A673 (cell line): ENCODE results near the gene PHF20. TPM values are rescaled to one million over a fixed set of nuclear protein-coding genes. Genes with fewer than 3 reads are reported as not detected.

Experiments
- BruUV-seq: library from RNA; stranded (reverse); fragments of 400-500 nt; replicated peaks from 2 replicates; lab custom pipeline; 2021; lab: Mats Ljungman, UMichigan
- CTCF ChIA-PET: fragments of 300-600 bp; sonication (Branson Sonifier 250); formaldehyde crosslinking; loops from one replicate; lab custom pipeline; 2022; ENCODE audit warnings: antibody characterized with exemption; lab: Charles Lee
- POLR2A ChIA-PET: fragments of 300-600 bp; sonication (Branson Sonifier 250); formaldehyde crosslinking; loops from one replicate; lab custom pipeline; 2022; ENCODE audit warnings: antibody characterized with exemption; ENCODE audit not compliant: low non-redundant PET; lab: Charles Lee
- DNase-seq: peaks from one replicate; pipeline ENCODE4 v3.0.0-alpha.2; 2015; ENCODE audit warnings: low spot score
- H3K27ac ChIP-seq: fragments of 200-600 bp; sonication (generic); 2 replicates; pipeline ENCODE4 v1.5.1; 2016; ENCODE audit warnings: mixed run types, low read depth, mild to moderate bottlenecking, mixed read lengths, antibody characterized with exemption, low read length; ENCODE audit not compliant: poor library complexity, severe bottlenecking
- H3K27me3 ChIP-seq: fragments of 200-600 bp; sonication (generic); replicated peaks from 2 replicates; pipeline ENCODE4 v1.6.1; 2017; ENCODE audit warnings: mixed run types, low read depth, mild to moderate bottlenecking, mixed read lengths, antibody characterized with exemption, low read length; ENCODE audit not compliant: insufficient read depth, poor library complexity
- H3K36me3 ChIP-seq: fragments of 200-600 bp; sonication (generic); 2 replicates; pipeline ENCODE4 v1.6.1; 2016; ENCODE audit warnings: mixed run types, mild to moderate bottlenecking, mixed read lengths, antibody characterized with exemption, low read length; ENCODE audit not compliant: insufficient read depth, poor library complexity, severe bottlenecking
- H3K4me1 ChIP-seq: fragments of 200-600 bp; sonication (generic); 2 replicates; pipeline ENCODE4 v1.6.1; 2017; ENCODE audit warnings: mixed run types, mild to moderate bottlenecking, mixed read lengths, antibody characterized with exemption, low read length; ENCODE audit not compliant: insufficient read depth, poor library complexity, severe bottlenecking
- H3K4me3 ChIP-seq: fragments of 200-600 bp; sonication (generic); 2 replicates; pipeline ENCODE4 v1.5.1; 2016; ENCODE audit warnings: low read depth, mixed run types, mild to moderate bottlenecking, mixed read lengths, low read length; ENCODE audit not compliant: poor library complexity, severe bottlenecking
- H3K9me3 ChIP-seq: fragments of 200-600 bp; sonication (generic); 2 replicates; pipeline ENCODE4 v1.6.1; 2016; ENCODE audit warnings: mixed run types, low read depth, mild to moderate bottlenecking, mixed read lengths, antibody characterized with exemption, low read length; ENCODE audit not compliant: poor library complexity, severe bottlenecking
- CTCF ChIP-seq: fragments of 300-800, 200-600 bp; sonication (generic); conservative IDR thresholded peaks from 2 replicates; pipeline ENCODE4 v1.5.1; 2017; ENCODE audit warnings: low read depth, mild to moderate bottlenecking, antibody characterized with exemption, low read length, moderate library complexity, mixed read lengths
- EZH2 ChIP-seq: fragments of 200-600 bp; sonication (generic); IDR thresholded peaks from 2 replicates; pipeline ENCODE4 v1.6.1; 2017; ENCODE audit warnings: borderline replicate concordance, low read depth, mild to moderate bottlenecking, mixed read lengths, antibody characterized with exemption, low read length; ENCODE audit not compliant: poor library complexity, severe bottlenecking
- intact Hi-C: fragments of 100-400 bp; cut with micrococcal nuclease; formaldehyde crosslinking; loops from one replicate; pipeline ENCODE4 v1.10.0; 2022; ENCODE audit not compliant: unreplicated experiment
- total RNA-seq: library from RNA; stranded (reverse); gene quantifications from 2 replicates; pipeline ENCODE4 v1.2.3, GENCODE V29; 2021

The PHF20 gene
- total RNA-seq, 1 experiment from 2014 or later = 43.0 TPM

GRCh38 chr20:35837577-35838195, 65.9 kb downstream of the PHF20 start:
- BruUV-seq = no TSS peak
- Histone ChIP-seq H3K9me3 (no peaks in the 10 kb centered on the region), H3K27ac (no peak overlapping the region), H3K27me3 (no peaks in the 10 kb centered on the region), H3K4me1 (no peaks in the 10 kb centered on the region), H3K4me3 (no peak overlapping the region), H3K36me3 (peaks cover 7% of the 10 kb centered on the region)
- ChIA-PET CTCF (no interaction called here), POLR2A (no interaction called here)
- intact Hi-C loops = no loop called here
- TF ChIP-seq CTCF (no peak), EZH2 (no peak)
- DNase-seq = no peak

- CTCF ChIA-PET = no interaction called here
- no peak for DNase-seq
- POLR2A ChIA-PET = no interaction called here
- Histone ChIP-seq H3K27ac (no peak overlapping the region), H3K4me1 (no peaks in the 10 kb centered on the region), H3K4me3 (no peak overlapping the region), H3K9me3 (no peaks in the 10 kb centered on the region), H3K36me3 (peaks cover 11% of the 10 kb centered on the region), H3K27me3 (no peaks in the 10 kb centered on the region)
- no TSS peak for BruUV-seq
- intact Hi-C loops = no loop called here
- TF ChIP-seq EZH2 = no peak
- TF ChIP-seq CTCF = no peak
Measured at GRCh38 chr20:35838205-35838604, 66.4 kb downstream of the PHF20 start.

GRCh38 chr20:35839904-35840303, 68.1 kb downstream of the PHF20 start:
- intact Hi-C loops = no loop called here
- no peak for TF ChIP-seq EZH2
- no peak for TF ChIP-seq CTCF
- no peaks in the 10 kb centered on the region for H3K4me1 ChIP-seq
- POLR2A ChIA-PET = interaction anchor here (0.7 kb wide), 1 partner anchor 41 kb away, joined by 9 read pairs; no protein-coding TSS in a partner anchor
- H3K27ac ChIP-seq = no peak overlapping the region
- no peak for DNase-seq
- peaks cover 20% of the 10 kb centered on the region for H3K36me3 ChIP-seq
- no TSS peak for BruUV-seq
- CTCF ChIA-PET = interaction anchor here (0.6 kb wide), 1 partner anchor 431 kb away, joined by 5 read pairs; no protein-coding TSS in a partner anchor
- H3K27me3 ChIP-seq = no peaks in the 10 kb centered on the region
- H3K4me3 ChIP-seq = no peak overlapping the region
- H3K9me3 ChIP-seq = no peaks in the 10 kb centered on the region
